Measurements from ENCODE around the gene BCAS3.

BCAS3 gene

GRCh38 chr17:61362396-61362795, 684.7 kb downstream of the BCAS3 start:
- DNase-seq (ENCODE audit: low read depth) = no peak
- TF ChIP-seq CTCF (IDR thresholded peaks at IDR 0.05; ENCODE audit: insufficient read depth, low read depth, low read length, missing control alignments) = no peak
- no peak overlapping the region for H3K4me3 ChIP-seq (ENCODE audit: low read depth, low read length)

- no peak for TF ChIP-seq CTCF (IDR thresholded peaks at IDR 0.05; ENCODE audit: insufficient read depth, low read depth, low read length, missing control alignments)
- H3K4me3 ChIP-seq (ENCODE audit: low read depth, low read length) = no peak overlapping the region
- no peak for DNase-seq (ENCODE audit: low read depth)
Measured at GRCh38 chr17:61362852-61363600, 685.4 kb downstream of the BCAS3 start.

GRCh38 chr17:61363601-61364462, 686.2 kb downstream of the BCAS3 start:
- DNase-seq (ENCODE audit: low read depth) = no peak
- no peak for TF ChIP-seq CTCF (IDR thresholded peaks at IDR 0.05; ENCODE audit: insufficient read depth, low read depth, low read length, missing control alignments)
- H3K4me3 ChIP-seq (ENCODE audit: low read depth, low read length) = no peak overlapping the region

- H3K4me3 ChIP-seq (ENCODE audit: low read depth, low read length) = no peak overlapping the region
- no peak for DNase-seq (ENCODE audit: low read depth)
- no peak for TF ChIP-seq CTCF (IDR thresholded peaks at IDR 0.05; ENCODE audit: insufficient read depth, low read depth, low read length, missing control alignments)
Measured at GRCh38 chr17:61364463-61364846, 686.8 kb downstream of the BCAS3 start.

- TF ChIP-seq CTCF (IDR thresholded peaks at IDR 0.05; ENCODE audit: insufficient read depth, low read depth, low read length, missing control alignments) = no peak
Measured at GRCh38 chr17:61366076-61366714, 688.5 kb downstream of the BCAS3 start.

GRCh38 chr17:61366715-61367413, 689.2 kb downstream of the BCAS3 start:
- no peak for DNase-seq (ENCODE audit: low read depth)
- TF ChIP-seq CTCF (IDR thresholded peaks at IDR 0.05; ENCODE audit: insufficient read depth, low read depth, low read length, missing control alignments) = no peak
- no peak overlapping the region for H3K4me3 ChIP-seq (ENCODE audit: low read depth, low read length)

More at GRCh38 chr17:61366076-61366714, 688.5 kb downstream of the BCAS3 start:
- no peak for DNase-seq (ENCODE audit: low read depth)
- no peak overlapping the region for H3K4me3 ChIP-seq (ENCODE audit: low read depth, low read length)

Measured in GM12865 (cell line).